ENCODE data around the gene MEI1. TPM values are rescaled to one million over a fixed set of nuclear protein-coding genes. Genes with fewer than 3 reads are reported as not detected.
A peak's percentile ranks its signal among the peaks of the same experiment; 100 is the strongest.

The MEI1 gene
- total and polyA plus RNA-seq, 9 donors: 0.49 to 1.6 (median 0.98) TPM

- peaks cover 12% of the 10 kb centered on the region for H3K36me3 ChIP-seq (ENCODE audit: control insufficient read depth, insufficient read depth, low read length)
- H3K4me3 ChIP-seq (ENCODE audit: low read length): no peak overlapping the region
- H3K27ac ChIP-seq (ENCODE audit: low read length): peak overlapping the region; percentile 17
- no peaks in the 10 kb centered on the region for H3K9me3 ChIP-seq (replicated peaks; ENCODE audit: control insufficient read depth, low read depth, low read length)
- H3K4me1 ChIP-seq (ENCODE audit: control insufficient read depth, insufficient read depth, low read length): peaks cover 11% of the 10 kb centered on the region
- H3K27me3 ChIP-seq (ENCODE audit: control insufficient read depth, insufficient read depth, low read length): no peaks in the 10 kb centered on the region
- DNase-seq: no peak
- 74% methylated on average over 3 of the region's 4 CpGs for WGBS (ENCODE audit: insufficient coverage)
Measured at GRCh38 chr22:41845380-41846267, 146.3 kb downstream of the MEI1 start.

- WGBS (ENCODE audit: insufficient coverage): 51% methylated on average over 4 of the region's 10 CpGs
- H3K27me3 ChIP-seq (ENCODE audit: control insufficient read depth, insufficient read depth, low read length): no peaks in the 10 kb centered on the region
- H3K9me3 ChIP-seq (replicated peaks; ENCODE audit: control insufficient read depth, low read depth, low read length): no peaks in the 10 kb centered on the region
- peak overlapping the region; percentile 17 for H3K27ac ChIP-seq (ENCODE audit: low read length)
- H3K4me1 ChIP-seq (ENCODE audit: control insufficient read depth, insufficient read depth, low read length): peaks cover 6% of the 10 kb centered on the region
- DNase-seq: no peak
- no peak overlapping the region for H3K4me3 ChIP-seq (ENCODE audit: low read length)
- peaks cover 8% of the 10 kb centered on the region for H3K36me3 ChIP-seq (ENCODE audit: control insufficient read depth, insufficient read depth, low read length)
Measured at GRCh38 chr22:41846268-41846987, 147.1 kb downstream of the MEI1 start.

- H3K36me3 ChIP-seq (ENCODE audit: control insufficient read depth, insufficient read depth, low read length): peaks cover 7% of the 10 kb centered on the region
- no peak overlapping the region for H3K4me3 ChIP-seq (ENCODE audit: low read length)
- no peaks in the 10 kb centered on the region for H3K9me3 ChIP-seq (replicated peaks; ENCODE audit: control insufficient read depth, low read depth, low read length)
- DNase-seq: no peak
- WGBS (ENCODE audit: insufficient coverage): no CpG with 5 or more reads among the region's 2 CpGs
- H3K27me3 ChIP-seq (ENCODE audit: control insufficient read depth, insufficient read depth, low read length): no peaks in the 10 kb centered on the region
- H3K4me1 ChIP-seq (ENCODE audit: control insufficient read depth, insufficient read depth, low read length): peaks cover 6% of the 10 kb centered on the region
- no peak overlapping the region for H3K27ac ChIP-seq (ENCODE audit: low read length)
Measured at GRCh38 chr22:41847300-41847699, 148.0 kb downstream of the MEI1 start.

GRCh38 chr22:41848468-41848867, 149.2 kb downstream of the MEI1 start:
- no peak overlapping the region for H3K27ac ChIP-seq (ENCODE audit: low read length)
- H3K9me3 ChIP-seq (replicated peaks; ENCODE audit: control insufficient read depth, low read depth, low read length): no peaks in the 10 kb centered on the region
- H3K27me3 ChIP-seq (ENCODE audit: control insufficient read depth, insufficient read depth, low read length): no peaks in the 10 kb centered on the region
- H3K4me1 ChIP-seq (ENCODE audit: control insufficient read depth, insufficient read depth, low read length): peaks cover 6% of the 10 kb centered on the region
- DNase-seq: no peak
- peaks cover 1% of the 10 kb centered on the region for H3K36me3 ChIP-seq (ENCODE audit: control insufficient read depth, insufficient read depth, low read length)
- WGBS (ENCODE audit: insufficient coverage): 67% methylated on average over 1 of the region's 5 CpGs
- H3K4me3 ChIP-seq (ENCODE audit: low read length): no peak overlapping the region

Other genes starting within 250 kb of the MEI1 start
- 43.0 TPM for gene PHF5A, start 230.8 kb upstream of the MEI1 start, total RNA-seq
- gene PHF5A, start 230.8 kb upstream of the MEI1 start, polyA plus RNA-seq (ENCODE audit: insufficient read depth in 1 of 8, insufficient read length in 8 of 8, low replicate concordance in 1 of 8): 10 to 100 TPM; 38.6 to 56.2 (median 43.3) TPM
- gene ACO2, start 230.4 kb upstream of the MEI1 start, total RNA-seq: 64.6 TPM
- 100 to 1,000 TPM in 6 of 8 donors, 10 to 100 TPM in 2; 81.8 to 117 (median 105) TPM for gene ACO2, start 230.4 kb upstream of the MEI1 start, polyA plus RNA-seq (ENCODE audit: insufficient read depth in 1 of 8, insufficient read length in 8 of 8, low replicate concordance in 1 of 8)
- 13.2 TPM for gene POLR3H, start 155.0 kb upstream of the MEI1 start, total RNA-seq
- 10 to 100 TPM; 17.3 to 24.8 (median 23.0) TPM for gene POLR3H, start 155.0 kb upstream of the MEI1 start, polyA plus RNA-seq (ENCODE audit: insufficient read depth in 1 of 8, insufficient read length in 8 of 8, low replicate concordance in 1 of 8)
- gene CSDC2, start 138.5 kb upstream of the MEI1 start, total RNA-seq: 1.6 TPM
- 1 to 10 TPM; 5.8 to 9.3 (median 7.3) TPM for gene CSDC2, start 138.5 kb upstream of the MEI1 start, polyA plus RNA-seq (ENCODE audit: insufficient read depth in 1 of 8, insufficient read length in 8 of 8, low replicate concordance in 1 of 8)
- 9.7 TPM for gene PMM1, start 109.7 kb upstream of the MEI1 start, total RNA-seq
- gene PMM1, start 109.7 kb upstream of the MEI1 start, polyA plus RNA-seq (ENCODE audit: insufficient read depth in 1 of 8, insufficient read length in 8 of 8, low replicate concordance in 1 of 8): 10 to 100 TPM; 22.9 to 34.2 (median 27.7) TPM
- gene DESI1, start 78.5 kb upstream of the MEI1 start, total RNA-seq: 12.8 TPM
- gene DESI1, start 78.5 kb upstream of the MEI1 start, polyA plus RNA-seq (ENCODE audit: insufficient read depth in 1 of 8, insufficient read length in 8 of 8, low replicate concordance in 1 of 8): 10 to 100 TPM; 18.1 to 22.1 (median 19.8) TPM
- gene XRCC6, start 78.2 kb upstream of the MEI1 start, total RNA-seq: 205 TPM
- gene XRCC6, start 78.2 kb upstream of the MEI1 start, polyA plus RNA-seq (ENCODE audit: insufficient read depth in 1 of 8, insufficient read length in 8 of 8, low replicate concordance in 1 of 8): 100 to 1,000 TPM; 212 to 289 (median 227) TPM
- 99.8 TPM for gene SNU13, start 10.6 kb upstream of the MEI1 start, total RNA-seq
- gene SNU13, start 10.6 kb upstream of the MEI1 start, polyA plus RNA-seq (ENCODE audit: insufficient read depth in 1 of 8, insufficient read length in 8 of 8, low replicate concordance in 1 of 8): 100 to 1,000 TPM; 110 to 130 (median 116) TPM
- 13.2 TPM for gene CCDC134, start 101.2 kb downstream of the MEI1 start, total RNA-seq
- 1 to 10 TPM; 6.5 to 9.3 (median 8.1) TPM for gene CCDC134, start 101.2 kb downstream of the MEI1 start, polyA plus RNA-seq (ENCODE audit: insufficient read depth in 1 of 8, insufficient read length in 8 of 8, low replicate concordance in 1 of 8)
- gene SREBF2, start 133.6 kb downstream of the MEI1 start, total RNA-seq: 30.9 TPM
- gene SREBF2, start 133.6 kb downstream of the MEI1 start, polyA plus RNA-seq (ENCODE audit: insufficient read depth in 1 of 8, insufficient read length in 8 of 8, low replicate concordance in 1 of 8): 100 to 1,000 TPM in 1 of 8 donors, 10 to 100 TPM in 7; 61.7 to 106 (median 82.4) TPM
- 0.09 TPM for gene SHISA8, start 215.6 kb downstream of the MEI1 start, total RNA-seq
- gene SHISA8, start 215.6 kb downstream of the MEI1 start, polyA plus RNA-seq (ENCODE audit: insufficient read depth in 1 of 8, insufficient read length in 8 of 8, low replicate concordance in 1 of 8): under 1 TPM in 7 of 8 donors, not detected in 1; 0.11 to 0.39 (median 0.22) TPM
- 0.75 TPM for gene TNFRSF13C, start 227.3 kb downstream of the MEI1 start, total RNA-seq
- gene TNFRSF13C, start 227.3 kb downstream of the MEI1 start, polyA plus RNA-seq (ENCODE audit: insufficient read depth in 1 of 8, insufficient read length in 8 of 8, low replicate concordance in 1 of 8): 1 to 10 TPM in 7 of 8 donors, under 1 TPM in 1; 0.91 to 2.3 (median 1.2) TPM
- 6.7 TPM for gene CENPM, start 247.6 kb downstream of the MEI1 start, total RNA-seq
- 10 to 100 TPM in 3 of 8 donors, 1 to 10 TPM in 5; 7.5 to 11.6 (median 9.1) TPM for gene CENPM, start 247.6 kb downstream of the MEI1 start, polyA plus RNA-seq (ENCODE audit: insufficient read depth in 1 of 8, insufficient read length in 8 of 8, low replicate concordance in 1 of 8)